ENCODE measurements around the gene PRELID3B. TPM values are rescaled to one million over a fixed set of nuclear protein-coding genes. Genes with fewer than 3 reads are reported as not detected.

Gene PRELID3B
- total and polyA plus RNA-seq, 2 of the 13 experiments (the other 11 are each of a cell fraction or from before 2014, with no cell fraction given), result 23.3 to 42.6 TPM

DNA sequence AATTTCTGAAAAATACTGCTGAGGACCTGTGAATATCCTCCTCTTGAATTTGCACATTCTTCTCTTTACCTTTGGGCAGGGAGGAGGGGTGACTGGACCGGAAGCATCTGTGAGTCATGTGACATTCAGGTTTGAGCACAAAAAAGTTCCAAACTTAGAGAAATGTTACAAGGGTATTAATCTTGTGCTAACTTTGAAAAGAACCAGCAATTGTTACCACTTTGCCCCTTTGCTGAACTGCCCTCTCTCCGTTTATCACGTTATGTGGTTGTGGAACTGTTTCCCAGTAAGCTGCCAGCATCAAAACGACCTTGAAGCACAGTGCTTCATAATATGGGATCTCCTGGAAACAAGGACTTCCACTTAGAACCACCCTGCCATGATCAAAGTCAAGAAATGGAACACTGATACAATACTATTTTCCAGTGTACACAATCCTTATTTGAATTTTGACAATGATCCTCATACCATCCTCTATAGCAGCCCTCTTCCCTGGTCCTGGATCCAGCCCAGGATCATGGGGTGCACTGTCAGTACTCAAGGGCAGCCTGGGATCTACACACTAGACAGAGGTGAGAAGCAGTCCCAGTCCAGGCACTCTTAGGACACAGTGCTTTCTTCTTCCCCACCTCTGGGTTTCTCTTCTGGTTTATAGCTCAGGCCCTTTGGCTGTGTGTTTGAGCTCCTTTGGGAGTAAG is 25.6 kb downstream of the PRELID3B start:
- peak overlapping the region in 1 of 3 experiments; percentile 51; a peak in 1 of 6 replicates for H3K4me3 ChIP-seq (replicated peaks in 1 of 3; ENCODE audit: insufficient read depth in 1 of 3, low read depth in 2 of 3, low read length in 3 of 3)
- peaks cover 75% of the 10 kb centered on the region for H3K4me1 ChIP-seq (ENCODE audit: insufficient read depth, low read length)
- peak; percentile 11; the same call in 2 of the 3 replicates for ATAC-seq
- 0 out of 2 replicates have a peak overlapping the region, but pooled peaks have one; percentile 1 for H3K9ac ChIP-seq (ENCODE audit: insufficient read depth, low read depth, low read length)
- H3K36me3 ChIP-seq (replicated peaks in 1 of 2; ENCODE audit: control insufficient read depth in 1 of 2, insufficient read depth in 2 of 2, low read length in 2 of 2), result no peaks in the 10 kb centered on the region; a peak in 1 of 5 replicates
- WGBS (ENCODE audit: low lambda C conversion rate), result 22% methylated on average over 4 of the region's 4 CpGs
- no peaks in the 10 kb centered on the region for H3K9me3 ChIP-seq (ENCODE audit: low read length)
- peak overlapping the region; percentile 2 for H2AFZ ChIP-seq (ENCODE audit: low read length)
- peaks cover 15% of the 10 kb centered on the region for H3K79me2 ChIP-seq (ENCODE audit: insufficient read depth, low read length)
- H4K20me1 ChIP-seq (ENCODE audit: insufficient read depth, low read length), result no peaks in the 10 kb centered on the region
- CTCF ChIA-PET (ENCODE audit: low intra/inter-chr PET ratio, low total read pairs), result no interaction called here
- in situ Hi-C loops (cut with HindIII; ENCODE audit: extremely low pct_ligation_motif_present, low pct_unique_long_range_greater_than_20kb) (no loop called here), intact Hi-C loops (cut with micrococcal nuclease; ENCODE audit: unreplicated experiment) (loop anchor here (1.0 to 5.0 kb wide), 3 partner anchors 12 to 35 kb away; partner anchors contain the start of genes ATP5F1E and NELFCD)
- H3K27ac ChIP-seq (ENCODE audit: extremely low read length, insufficient read depth, low read length), result peak overlapping the region; percentile 42
- no peak for FAIRE-seq
- POLR2A ChIA-PET, result interaction anchor here (0.7 to 7.7 kb wide), 6 partner anchors 8 to 35 kb away, joined by 3 to 61 read pairs (median 10); partner anchors contain the start of genes ATP5F1E and NELFCD
- DNase-seq (ENCODE audit: low spot score), result peak; percentile 52
- H3K27me3 ChIP-seq (ENCODE audit: control insufficient read depth in 1 of 2, insufficient read depth in 2 of 2, low read length in 2 of 2), result no peaks in the 10 kb centered on the region
- H3K4me2 ChIP-seq (ENCODE audit: low read depth, low read length), result peak overlapping the region; percentile 66
- BruUV-seq (replicated peaks), result TSS peak; percentile 55
- TF ChIP-seq ZNF251 (CRISPR knock-in tag; IDR thresholded peaks at IDR 0.05) (no peak), TCF7 (IDR thresholded peaks at IDR 0.05; ENCODE audit: low read depth) (0 out of 2 replicates have a peak, but pooled peaks have one; percentile 12), GATAD1 (CRISPR knock-in tag; IDR thresholded peaks at IDR 0.05) (no peak), ELF4 (CRISPR knock-in tag; IDR thresholded peaks at IDR 0.05; ENCODE audit: borderline replicate concordance) (peak; percentile 24; the same call in 1 of the 2 replicates), ERF (CRISPR knock-in tag; IDR thresholded peaks at IDR 0.05) (no peak), ZMYM4 (CRISPR knock-in tag; IDR thresholded peaks at IDR 0.05) (no peak), ZSCAN12 (CRISPR knock-in tag; IDR thresholded peaks at IDR 0.05) (no peak), GABPA (IDR thresholded peaks at IDR 0.05; ENCODE audit: low read depth, low read length) (no peak), GABPA (CRISPR knock-in tag; IDR thresholded peaks at IDR 0.05; ENCODE audit: low read depth) (peak; percentile 68), FOXA1 (IDR thresholded peaks at IDR 0.05) (no peak), FOXA1 (CRISPR knock-in tag; IDR thresholded peaks at IDR 0.05) (peak; percentile 27; the same call in 1 of the 2 replicates)
- TF ChIP-seq, protein P1, sequence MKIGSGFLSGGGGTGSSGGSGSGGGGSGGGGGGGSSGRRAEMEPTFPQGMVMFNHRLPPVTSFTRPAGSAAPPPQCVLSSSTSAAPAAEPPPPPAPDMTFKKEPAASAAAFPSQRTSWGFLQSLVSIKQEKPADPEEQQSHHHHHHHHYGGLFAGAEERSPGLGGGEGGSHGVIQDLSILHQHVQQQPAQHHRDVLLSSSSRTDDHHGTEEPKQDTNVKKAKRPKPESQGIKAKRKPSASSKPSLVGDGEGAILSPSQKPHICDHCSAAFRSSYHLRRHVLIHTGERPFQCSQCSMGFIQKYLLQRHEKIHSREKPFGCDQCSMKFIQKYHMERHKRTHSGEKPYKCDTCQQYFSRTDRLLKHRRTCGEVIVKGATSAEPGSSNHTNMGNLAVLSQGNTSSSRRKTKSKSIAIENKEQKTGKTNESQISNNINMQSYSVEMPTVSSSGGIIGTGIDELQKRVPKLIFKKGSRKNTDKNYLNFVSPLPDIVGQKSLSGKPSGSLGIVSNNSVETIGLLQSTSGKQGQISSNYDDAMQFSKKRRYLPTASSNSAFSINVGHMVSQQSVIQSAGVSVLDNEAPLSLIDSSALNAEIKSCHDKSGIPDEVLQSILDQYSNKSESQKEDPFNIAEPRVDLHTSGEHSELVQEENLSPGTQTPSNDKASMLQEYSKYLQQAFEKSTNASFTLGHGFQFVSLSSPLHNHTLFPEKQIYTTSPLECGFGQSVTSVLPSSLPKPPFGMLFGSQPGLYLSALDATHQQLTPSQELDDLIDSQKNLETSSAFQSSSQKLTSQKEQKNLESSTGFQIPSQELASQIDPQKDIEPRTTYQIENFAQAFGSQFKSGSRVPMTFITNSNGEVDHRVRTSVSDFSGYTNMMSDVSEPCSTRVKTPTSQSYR (CRISPR knock-in tag; IDR thresholded peaks at IDR 0.05; ENCODE audit: borderline replicate concordance), result peak; percentile 29; the same call in 1 of the 2 replicates
- TF ChIP-seq, protein P2, sequence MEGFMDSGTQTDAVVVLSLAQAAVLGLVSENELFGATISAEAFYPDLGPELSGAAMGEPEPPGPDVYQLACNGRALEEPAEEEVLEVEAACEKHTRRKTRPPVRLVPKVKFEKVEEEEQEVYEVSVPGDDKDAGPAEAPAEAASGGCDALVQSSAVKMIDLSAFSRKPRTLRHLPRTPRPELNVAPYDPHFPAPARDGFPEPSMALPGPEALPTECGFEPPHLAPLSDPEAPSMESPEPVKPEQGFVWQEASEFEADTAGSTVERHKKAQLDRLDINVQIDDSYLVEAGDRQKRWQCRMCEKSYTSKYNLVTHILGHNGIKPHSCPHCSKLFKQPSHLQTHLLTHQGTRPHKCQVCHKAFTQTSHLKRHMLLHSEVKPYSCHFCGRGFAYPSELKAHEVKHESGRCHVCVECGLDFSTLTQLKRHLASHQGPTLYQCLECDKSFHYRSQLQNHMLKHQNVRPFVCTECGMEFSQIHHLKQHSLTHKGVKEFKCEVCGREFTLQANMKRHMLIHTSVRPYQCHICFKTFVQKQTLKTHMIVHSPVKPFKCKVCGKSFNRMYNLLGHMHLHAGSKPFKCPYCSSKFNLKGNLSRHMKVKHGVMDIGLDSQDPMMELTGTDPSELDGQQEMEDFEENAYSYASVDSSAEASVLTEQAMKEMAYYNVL (CRISPR knock-in tag; IDR thresholded peaks at IDR 0.05; ENCODE audit: borderline replicate concordance), result 0 out of 2 replicates have a peak, but pooled peaks have one; percentile 12
- TF ChIP-seq, protein P3, sequence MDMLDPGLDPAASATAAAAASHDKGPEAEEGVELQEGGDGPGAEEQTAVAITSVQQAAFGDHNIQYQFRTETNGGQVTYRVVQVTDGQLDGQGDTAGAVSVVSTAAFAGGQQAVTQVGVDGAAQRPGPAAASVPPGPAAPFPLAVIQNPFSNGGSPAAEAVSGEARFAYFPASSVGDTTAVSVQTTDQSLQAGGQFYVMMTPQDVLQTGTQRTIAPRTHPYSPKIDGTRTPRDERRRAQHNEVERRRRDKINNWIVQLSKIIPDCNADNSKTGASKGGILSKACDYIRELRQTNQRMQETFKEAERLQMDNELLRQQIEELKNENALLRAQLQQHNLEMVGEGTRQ (IDR thresholded peaks at IDR 0.05; ENCODE audit: low read depth, low read length), result peak; percentile 37; the same call in 1 of the 2 replicates
- TF ChIP-seq, protein P3 (CRISPR knock-in tag; IDR thresholded peaks at IDR 0.05; ENCODE audit: borderline replicate concordance), result no peak; the same call in 1 of the 2 replicates
- TF ChIP-seq, protein P4, sequence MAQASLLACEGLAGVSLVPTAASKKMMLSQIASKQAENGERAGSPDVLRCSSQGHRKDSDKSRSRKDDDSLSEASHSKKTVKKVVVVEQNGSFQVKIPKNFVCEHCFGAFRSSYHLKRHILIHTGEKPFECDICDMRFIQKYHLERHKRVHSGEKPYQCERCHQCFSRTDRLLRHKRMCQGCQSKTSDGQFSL (CRISPR knock-in tag; IDR thresholded peaks at IDR 0.05), result no peak

All from HepG2 (cell line).